PFSK-1 (cell line): ENCODE data around the gene VPS8.

Source experiments
- POLR2AphosphoS5 ChIP-seq: IDR thresholded peaks from 2 replicates; pipeline ENCODE4 v1.6.1; 2012; ENCODE audit warnings: low read depth, mild to moderate bottlenecking, control low read depth, low read length, moderate library complexity
- SIN3A ChIP-seq: IDR thresholded peaks from 2 replicates; pipeline ENCODE4 v1.6.1; 2012; ENCODE audit warnings: mild to moderate bottlenecking, low read length, moderate library complexity, borderline replicate concordance; ENCODE audit not compliant: insufficient read depth

- TF ChIP-seq POLR2AphosphoS5 (no peak), SIN3A (no peak)
These were observed 96.9 kb downstream of the VPS8 start for GRCh38 chr3:184908859-184909258.
